SK-N-SH (cell line): ENCODE results near the gene MCC. TPM values are rescaled to one million over a fixed set of nuclear protein-coding genes. Genes with fewer than 3 reads are reported as not detected.

Source experiments
- CTCF ChIA-PET: fragments of 300-600, 350-600 bp; formaldehyde crosslinking; extraction: SDS; loops from one replicate; lab custom pipeline; 2021; lab: Yijun Ruan, JAX
- POLR2A ChIA-PET: fragments of 350-600 bp; sonication (Branson Sonifier 250); formaldehyde crosslinking; extraction: SDS; loops from one replicate; lab custom pipeline; 2020; ENCODE audit warnings: antibody characterized with exemption, inconsistent platforms; lab: Yijun Ruan, JAX
- DNase-seq: peaks from one replicate; pipeline ENCODE4 v3.0.0; 2012
- H2AFZ ChIP-seq: fragments of 200-600 bp; sonication (generic); 2 replicates; pipeline ENCODE4 v1.8.1; 2016; ENCODE audit warnings: antibody characterized with exemption, mild to moderate bottlenecking, low read depth
- H3F3A ChIP-seq: fragments of 200-600 bp; sonication (generic); replicated peaks from 2 replicates; pipeline ENCODE3; 2016; ENCODE audit warnings: antibody characterized with exemption, mild to moderate bottlenecking; ENCODE audit not compliant: insufficient read depth
- H3K27ac ChIP-seq, 2 experiments: fragments of 200-500 bp in 1 of 2; fragments of 200-600 bp in 1 of 2; sonication (Bioruptor generic) in 1 of 2; sonication (generic), shearing (Covaris generic) in 1 of 2; 2 replicates each; pipeline versions ENCODE4 v1.5.1 to v1.6.1; 2014 to 2016; ENCODE audit warnings: low read depth in 2 of 2, inconsistent platforms in 1 of 2, low read length in 1 of 2, mild to moderate bottlenecking in 1 of 2, mixed read lengths in 1 of 2
- H3K27me3 ChIP-seq: fragments of 200-600 bp; sonication (generic), shearing (Covaris generic); 2 replicates; pipeline ENCODE4 v1.6.1; 2016; ENCODE audit warnings: mixed run types; ENCODE audit not compliant: insufficient read depth
- H3K36me3 ChIP-seq, 2 experiments: fragments of 200-500 bp in 1 of 2; fragments of 200-600 bp in 1 of 2; sonication (Bioruptor generic) in 1 of 2; sonication (generic) in 1 of 2; replicated peaks in 1 of 2; 2 replicates each; pipeline versions ENCODE3 to v1.5.1; 2014 to 2016; ENCODE audit warnings: low read length in 1 of 2, mild to moderate bottlenecking in 1 of 2; ENCODE audit not compliant: insufficient read depth in 2 of 2, control insufficient read depth in 1 of 2
- H3K4me1 ChIP-seq, 2 experiments: fragments of 200-500 bp in 1 of 2; fragments of 200-600 bp in 1 of 2; sonication (Bioruptor generic) in 1 of 2; sonication (generic), shearing (Covaris generic) in 1 of 2; 2 replicates each; pipeline versions ENCODE4 v1.5.1 to v1.6.1; 2014 to 2016; ENCODE audit warnings: low read depth in 1 of 2, low read length in 1 of 2, mixed run types in 1 of 2; ENCODE audit not compliant: insufficient read depth in 2 of 2, control insufficient read depth in 1 of 2
- H3K4me2 ChIP-seq: fragments of 200-600 bp; sonication (generic), shearing (Covaris generic); 2 replicates; pipeline ENCODE4 v1.6.1; 2017; ENCODE audit warnings: mixed run types
- H3K4me3 ChIP-seq, 2 experiments: fragments of 200-500 bp in 1 of 2; fragments of 200-600 bp in 1 of 2; sonication (Bioruptor generic) in 1 of 2; sonication (generic), shearing (Covaris generic) in 1 of 2; 2 replicates each; pipeline versions ENCODE4 v1.5.1 to v1.8.1; 2014 to 2016; ENCODE audit warnings: low read depth in 2 of 2, inconsistent platforms in 1 of 2, low read length in 1 of 2, mild to moderate bottlenecking in 1 of 2, mixed read lengths in 1 of 2, moderate library complexity in 1 of 2
- H3K79me2 ChIP-seq: fragments of 200-600 bp; sonication (generic); 2 replicates; pipeline ENCODE4 v1.8.1; 2017; ENCODE audit warnings: mild to moderate bottlenecking; ENCODE audit not compliant: insufficient read depth
- H3K9ac ChIP-seq: fragments of 200-600 bp; sonication (generic); 2 replicates; pipeline ENCODE4 v1.6.1; 2017; ENCODE audit warnings: mixed run types
- H3K9me2 ChIP-seq: fragments of 200-600 bp; sonication (generic); 2 replicates; pipeline ENCODE4 v1.6.1; 2017; ENCODE audit warnings: mixed run types
- H3K9me3 ChIP-seq: fragments of 200-600 bp; sonication (generic); 2 replicates; pipeline ENCODE4 v1.6.1; 2017; ENCODE audit warnings: mixed run types, mild to moderate bottlenecking, moderate library complexity
- H4K20me1 ChIP-seq: fragments of 200-600 bp; sonication (generic); 2 replicates; pipeline ENCODE4 v1.6.1; 2017; ENCODE audit warnings: mild to moderate bottlenecking, mixed run types; ENCODE audit not compliant: insufficient read depth
- EZH2phosphoT487 ChIP-seq: fragments of 200-600 bp; sonication (generic); IDR thresholded peaks from 2 replicates; pipeline ENCODE4 v1.6.1; 2017; ENCODE audit warnings: low read depth, mixed run types, mild to moderate bottlenecking, antibody characterized with exemption, moderate library complexity, borderline replicate concordance
- FOSL2 ChIP-seq: IDR thresholded peaks from 2 replicates; pipeline ENCODE4 v1.4.0; 2012; ENCODE audit warnings: low read depth, mild to moderate bottlenecking, moderate library complexity, borderline replicate concordance
- FOXJ3 ChIP-seq: sonication (generic); formaldehyde crosslinking; IDR thresholded peaks from 2 replicates; pipeline ENCODE4 v1.5.1; 2020; ENCODE audit warnings: mild to moderate bottlenecking, missing genetic modification reagents
- FOXM1 ChIP-seq: IDR thresholded peaks from 2 replicates; pipeline ENCODE4 v1.4.0; 2012; ENCODE audit warnings: low read depth, mild to moderate bottlenecking
- MXI1 ChIP-seq: IDR thresholded peaks from 2 replicates; pipeline ENCODE4 v1.6.1; 2012; ENCODE audit warnings: mild to moderate bottlenecking, low read depth, low read length, improper control_type of control experiment
- NFIC ChIP-seq: IDR thresholded peaks from 2 replicates; pipeline ENCODE4 v1.4.0; 2012; ENCODE audit warnings: borderline replicate concordance
- NRF1 ChIP-seq: IDR thresholded peaks from 2 replicates; pipeline ENCODE4 v1.6.1; 2012; ENCODE audit warnings: low read depth, mild to moderate bottlenecking, low read length
- POLR2AphosphoS5 ChIP-seq: IDR thresholded peaks from 2 replicates; pipeline ENCODE4 v1.6.1; 2012; ENCODE audit warnings: low read depth, low read length
- RFX5 ChIP-seq: IDR thresholded peaks from 2 replicates; pipeline ENCODE4 v1.6.1; 2012; ENCODE audit warnings: mild to moderate bottlenecking, improper control_type of control experiment, low read length
- TEAD4 ChIP-seq: IDR thresholded peaks from 2 replicates; pipeline ENCODE4 v1.4.0; 2012; ENCODE audit warnings: mild to moderate bottlenecking, borderline replicate concordance; ENCODE audit not compliant: insufficient read depth
- YY1 ChIP-seq: IDR thresholded peaks from 2 replicates; pipeline ENCODE4 v1.4.0; 2012; ENCODE audit warnings: low read depth, mild to moderate bottlenecking
- WGBS: methylation state at CpG from one replicate; pipeline ENCODE4 v1.1.6; 2017; ENCODE audit warnings: low lambda C conversion rate; 5-methylcytosine and 5-hydroxymethylcytosine counted together
- polyA plus RNA-seq, 3 experiments: library from polyadenylated mRNA; depleted of rRNA; stranded (reverse); fragments of >200 nt; gene quantifications; 2 replicates each; pipeline ENCODE4 v1.2.3, GENCODE V29; 2012
- TF ChIP-seq, protein P1 (sequence below): IDR thresholded peaks from 2 replicates; pipeline ENCODE4; 2012
- TF ChIP-seq, protein P2 (sequence below): IDR thresholded peaks from 2 replicates; pipeline ENCODE4 v1.4.0; 2012; ENCODE audit warnings: low read depth
- TF ChIP-seq, protein P3 (sequence below): fragments of 150-350 bp; IDR thresholded peaks from 2 replicates; pipeline ENCODE4 v1.6.1; 2016; ENCODE audit warnings: mild to moderate bottlenecking, low read depth, low read length
- TF ChIP-seq, protein P4 (sequence below): IDR thresholded peaks from 2 replicates; pipeline ENCODE4 v1.4.0; 2012; ENCODE audit warnings: low read depth, borderline replicate concordance

Gene MCC
- polyA plus RNA-seq, 1 of the 3 experiments (the other 2 are of a cell fraction) = 3.6 TPM

DNA sequence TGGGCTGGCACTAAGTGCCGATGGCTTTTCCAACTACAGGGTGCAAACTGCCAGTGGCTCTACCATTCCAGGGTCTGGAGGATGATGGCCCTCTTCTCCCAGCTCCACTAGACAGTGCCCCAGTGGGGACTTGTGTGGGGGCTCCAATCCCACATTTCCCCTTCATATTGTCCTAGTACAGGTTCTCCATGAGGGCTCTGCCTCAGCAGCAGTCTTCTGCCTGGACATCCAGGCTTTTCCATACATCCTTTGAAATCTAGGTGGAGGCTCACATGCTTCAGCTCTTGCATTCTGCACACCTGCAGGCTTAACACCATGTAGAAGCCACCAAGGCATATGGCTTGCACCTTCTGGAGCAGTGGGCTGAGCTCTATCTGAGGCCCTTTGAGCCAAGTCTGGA is 123.8 kb downstream of the MCC start:
- H3K4me1 ChIP-seq = peaks cover 0 to 4% of the 10 kb centered on the region in 2 experiments; a peak in 1 of 4 replicates

DNA sequence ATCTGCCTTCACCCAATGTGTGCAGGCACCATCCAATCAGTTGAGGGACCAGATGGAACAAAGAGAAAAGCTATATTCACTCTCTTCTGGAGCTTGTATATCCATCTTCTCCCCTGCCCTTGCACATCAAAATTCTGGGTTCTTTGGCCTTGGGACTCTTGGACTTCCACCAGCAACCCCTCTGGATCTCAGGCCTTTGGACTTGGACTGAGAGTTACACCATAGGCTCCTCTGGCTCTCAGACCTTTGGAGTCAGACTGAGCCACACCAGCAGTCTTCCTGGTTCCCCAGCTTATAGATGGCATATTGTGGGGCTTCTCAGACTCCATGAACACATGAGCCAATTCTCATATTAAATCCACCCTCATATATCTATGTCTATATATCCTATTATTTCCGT is 126.6 kb downstream of the MCC start:
- no peak overlapping the region for H3K9ac ChIP-seq
- no peak overlapping the region for H3K4me2 ChIP-seq
- no peaks in the 10 kb centered on the region for H4K20me1 ChIP-seq
- DNase-seq = no peak
- CTCF ChIA-PET = interaction anchor here (1.0 to 1.7 kb wide), 2 partner anchors 10 to 18 kb away, joined by 4 to 5 read pairs; no protein-coding TSS in a partner anchor
- H2AFZ ChIP-seq = no peak overlapping the region
- no peaks in the 10 kb centered on the region for H3K79me2 ChIP-seq
- H3K9me2 ChIP-seq = no peaks in the 10 kb centered on the region
- H3K27ac ChIP-seq = no peak overlapping the region
- 59% methylated on average over 1 of the region's 1 CpG for WGBS
- TF ChIP-seq TEAD4 = no peak
- TF ChIP-seq FOSL2 = no peak
- TF ChIP-seq, protein P1, sequence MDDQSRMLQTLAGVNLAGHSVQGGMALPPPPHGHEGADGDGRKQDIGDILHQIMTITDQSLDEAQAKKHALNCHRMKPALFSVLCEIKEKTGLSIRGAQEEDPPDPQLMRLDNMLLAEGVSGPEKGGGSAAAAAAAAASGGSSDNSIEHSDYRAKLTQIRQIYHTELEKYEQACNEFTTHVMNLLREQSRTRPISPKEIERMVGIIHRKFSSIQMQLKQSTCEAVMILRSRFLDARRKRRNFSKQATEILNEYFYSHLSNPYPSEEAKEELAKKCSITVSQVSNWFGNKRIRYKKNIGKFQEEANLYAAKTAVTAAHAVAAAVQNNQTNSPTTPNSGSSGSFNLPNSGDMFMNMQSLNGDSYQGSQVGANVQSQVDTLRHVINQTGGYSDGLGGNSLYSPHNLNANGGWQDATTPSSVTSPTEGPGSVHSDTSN = no peak
- TF ChIP-seq, protein P2, sequence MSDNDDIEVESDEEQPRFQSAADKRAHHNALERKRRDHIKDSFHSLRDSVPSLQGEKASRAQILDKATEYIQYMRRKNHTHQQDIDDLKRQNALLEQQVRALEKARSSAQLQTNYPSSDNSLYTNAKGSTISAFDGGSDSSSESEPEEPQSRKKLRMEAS = no peak
- no peak for TF ChIP-seq MXI1
- TF ChIP-seq POLR2AphosphoS5 = no peak
- no peak for TF ChIP-seq RFX5
- TF ChIP-seq EZH2phosphoT487 = no peak
- TF ChIP-seq FOXM1 = no peak
- H3K36me3 ChIP-seq = no peaks in the 10 kb centered on the region
- POLR2A ChIA-PET = no interaction called here
- H3F3A ChIP-seq = no peaks in the 10 kb centered on the region
- H3K4me1 ChIP-seq = peaks cover 0 to 14% of the 10 kb centered on the region in 2 experiments; a peak in 2 of 4 replicates
- no peak overlapping the region for H3K4me3 ChIP-seq
- no peaks in the 10 kb centered on the region for H3K9me3 ChIP-seq
- no peaks in the 10 kb centered on the region for H3K27me3 ChIP-seq

More for the DNA sequence above, 123.8 kb downstream of the MCC start:
- CTCF ChIA-PET = interaction anchor here (1.5 kb wide), 1 partner anchor 368 kb away, joined by 5 read pairs; no protein-coding TSS in a partner anchor
- Histone ChIP-seq H2AFZ (no peak overlapping the region), H3K27me3 (no peaks in the 10 kb centered on the region), H3K9ac (no peak overlapping the region), H3K79me2 (no peaks in the 10 kb centered on the region), H3K9me2 (no peaks in the 10 kb centered on the region), H4K20me1 (no peaks in the 10 kb centered on the region), H3F3A (no peaks in the 10 kb centered on the region), H3K36me3 (no peaks in the 10 kb centered on the region), H3K4me2 (no peak overlapping the region), H3K27ac (no peak overlapping the region), H3K4me3 (no peak overlapping the region), H3K9me3 (no peaks in the 10 kb centered on the region)
- no peak for DNase-seq
- WGBS = 57% methylated on average over 1 of the region's 1 CpG
- POLR2A ChIA-PET = no interaction called here
- TF ChIP-seq, protein P3, sequence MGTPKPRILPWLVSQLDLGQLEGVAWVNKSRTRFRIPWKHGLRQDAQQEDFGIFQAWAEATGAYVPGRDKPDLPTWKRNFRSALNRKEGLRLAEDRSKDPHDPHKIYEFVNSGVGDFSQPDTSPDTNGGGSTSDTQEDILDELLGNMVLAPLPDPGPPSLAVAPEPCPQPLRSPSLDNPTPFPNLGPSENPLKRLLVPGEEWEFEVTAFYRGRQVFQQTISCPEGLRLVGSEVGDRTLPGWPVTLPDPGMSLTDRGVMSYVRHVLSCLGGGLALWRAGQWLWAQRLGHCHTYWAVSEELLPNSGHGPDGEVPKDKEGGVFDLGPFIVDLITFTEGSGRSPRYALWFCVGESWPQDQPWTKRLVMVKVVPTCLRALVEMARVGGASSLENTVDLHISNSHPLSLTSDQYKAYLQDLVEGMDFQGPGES = no peak
- TF ChIP-seq YY1 (no peak), NRF1 (no peak), FOXJ3 (CRISPR knock-in tag) (no peak), NFIC (no peak)
- TF ChIP-seq, protein P4, sequence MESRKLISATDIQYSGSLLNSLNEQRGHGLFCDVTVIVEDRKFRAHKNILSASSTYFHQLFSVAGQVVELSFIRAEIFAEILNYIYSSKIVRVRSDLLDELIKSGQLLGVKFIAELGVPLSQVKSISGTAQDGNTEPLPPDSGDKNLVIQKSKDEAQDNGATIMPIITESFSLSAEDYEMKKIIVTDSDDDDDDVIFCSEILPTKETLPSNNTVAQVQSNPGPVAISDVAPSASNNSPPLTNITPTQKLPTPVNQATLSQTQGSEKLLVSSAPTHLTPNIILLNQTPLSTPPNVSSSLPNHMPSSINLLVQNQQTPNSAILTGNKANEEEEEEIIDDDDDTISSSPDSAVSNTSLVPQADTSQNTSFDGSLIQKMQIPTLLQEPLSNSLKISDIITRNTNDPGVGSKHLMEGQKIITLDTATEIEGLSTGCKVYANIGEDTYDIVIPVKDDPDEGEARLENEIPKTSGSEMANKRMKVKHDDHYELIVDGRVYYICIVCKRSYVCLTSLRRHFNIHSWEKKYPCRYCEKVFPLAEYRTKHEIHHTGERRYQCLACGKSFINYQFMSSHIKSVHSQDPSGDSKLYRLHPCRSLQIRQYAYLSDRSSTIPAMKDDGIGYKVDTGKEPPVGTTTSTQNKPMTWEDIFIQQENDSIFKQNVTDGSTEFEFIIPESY = no peak
- TF ChIP-seq, protein P1 = no peak
